ENCODE data around the gene CASKIN1. TPM values are rescaled to one million over a fixed set of nuclear protein-coding genes. Genes with fewer than 3 reads are reported as not detected.

CASKIN1 gene
- total RNA-seq, 3 donors from 2014 or later (not counting 1 experiment from before 2014, with no cell fraction given), result not detected

DNA sequence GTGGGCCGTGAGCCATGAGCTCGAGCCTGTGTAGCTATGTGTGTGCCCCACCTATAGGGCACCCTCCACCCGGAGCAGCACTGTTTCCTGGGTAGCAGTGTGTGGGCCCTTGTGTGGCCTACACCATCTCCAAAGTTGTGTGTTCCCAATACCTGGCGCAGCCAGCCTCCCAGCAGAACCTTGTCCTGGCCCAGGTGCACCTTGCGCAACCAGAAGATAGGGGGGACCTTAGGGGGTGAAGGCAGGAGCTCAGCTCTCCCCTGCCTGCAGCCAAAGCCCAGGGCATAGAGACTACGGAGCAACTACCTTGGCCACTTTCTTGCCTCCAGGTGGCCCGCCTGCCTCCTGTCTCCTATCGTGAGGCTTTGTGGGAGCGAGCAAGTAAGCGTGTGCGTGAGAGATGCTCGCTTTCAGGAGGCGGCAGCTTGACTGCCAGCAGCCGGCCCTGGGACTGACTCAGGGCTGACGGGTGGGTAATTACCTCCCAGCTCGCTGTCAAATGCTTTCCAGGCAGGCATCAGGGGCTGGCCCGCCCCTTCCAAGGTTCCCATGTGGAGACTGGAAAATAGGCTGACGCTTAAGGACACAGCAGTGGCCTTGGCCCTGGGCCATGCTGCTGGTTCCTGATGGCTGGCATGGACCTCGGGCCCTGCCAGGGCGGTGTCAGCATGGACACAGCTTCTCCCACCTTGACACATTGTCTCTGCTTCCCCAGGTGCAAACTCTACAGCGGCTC lies 21.8 kb downstream of the CASKIN1 start:
- no peaks in the 10 kb centered on the region for H3K4me1 ChIP-seq (ENCODE audit: control insufficient read depth, insufficient read depth, low read length)
- H3K36me3 ChIP-seq (ENCODE audit: control insufficient read depth, insufficient read depth, low read length), result peaks cover 40% of the 10 kb centered on the region
- no peaks in the 10 kb centered on the region for H3K9me3 Mint-ChIP-seq
- no peaks in the 10 kb centered on the region for H3K9me3 ChIP-seq (ENCODE audit: control insufficient read depth, insufficient read depth, low read length)
- H3K4me3 ChIP-seq (ENCODE audit: low read length), result no peak overlapping the region
- WGBS (ENCODE audit: insufficient coverage), result 97% methylated on average over 21 of the region's 21 CpGs
- no peaks in the 10 kb centered on the region for H3K36me3 Mint-ChIP-seq
- no peaks in the 10 kb centered on the region for H3K27me3 ChIP-seq (ENCODE audit: control insufficient read depth, insufficient read depth, low read length)
- DNase-seq (no peak), ATAC-seq (no peak)
- H3K27ac Mint-ChIP-seq, result no peak overlapping the region
- no peak overlapping the region for H3K27ac ChIP-seq (ENCODE audit: low read length)
- no peaks in the 10 kb centered on the region for H3K4me1 Mint-ChIP-seq
- TF ChIP-seq CTCF (IDR thresholded peaks at IDR 0.05), result no peak
- no peaks in the 10 kb centered on the region for H3K27me3 Mint-ChIP-seq (ENCODE audit: low read depth in 2 of 2)
- H3K4me3 Mint-ChIP-seq, result no peak overlapping the region
- intact Hi-C loops (cut with micrococcal nuclease), result no loop called here

DNA sequence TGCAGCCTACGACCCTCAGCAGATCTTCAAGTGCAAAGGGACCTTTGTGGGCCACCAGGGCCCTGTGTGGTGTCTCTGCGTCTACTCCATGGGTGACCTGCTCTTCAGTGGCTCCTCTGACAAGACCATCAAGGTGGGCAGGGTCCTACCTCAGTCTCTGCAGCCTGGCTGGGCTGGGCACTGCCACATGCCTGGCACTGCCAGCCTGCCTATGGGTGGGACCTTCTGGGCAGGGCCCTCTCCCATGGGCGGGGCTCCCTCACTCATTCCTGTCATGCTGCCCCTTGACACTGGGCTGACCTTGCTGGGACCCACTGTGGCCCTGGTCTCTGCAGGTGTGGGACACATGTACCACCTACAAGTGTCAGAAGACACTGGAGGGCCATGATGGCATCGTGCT lies 22.5 kb downstream of the CASKIN1 start:
- Histone ChIP-seq H3K4me3 (ENCODE audit: low read length) (no peak overlapping the region), H3K9me3 (ENCODE audit: control insufficient read depth, insufficient read depth, low read length) (no peaks in the 10 kb centered on the region), H3K36me3 (ENCODE audit: control insufficient read depth, insufficient read depth, low read length) (peaks cover 40% of the 10 kb centered on the region), H3K27me3 (ENCODE audit: control insufficient read depth, insufficient read depth, low read length) (no peaks in the 10 kb centered on the region), H3K4me1 (ENCODE audit: control insufficient read depth, insufficient read depth, low read length) (no peaks in the 10 kb centered on the region), H3K27ac (ENCODE audit: low read length) (no peak overlapping the region)
- no peak for ATAC-seq
- H3K27ac Mint-ChIP-seq, result no peak overlapping the region
- no peak overlapping the region for H3K4me3 Mint-ChIP-seq
- H3K9me3 Mint-ChIP-seq, result no peaks in the 10 kb centered on the region
- TF ChIP-seq CTCF (IDR thresholded peaks at IDR 0.05), result no peak
- DNase-seq, result no peak
- H3K36me3 Mint-ChIP-seq, result no peaks in the 10 kb centered on the region
- intact Hi-C loops (cut with micrococcal nuclease), result no loop called here
- H3K4me1 Mint-ChIP-seq, result no peaks in the 10 kb centered on the region
- 94% methylated on average over 4 of the region's 4 CpGs for WGBS (ENCODE audit: insufficient coverage)
- H3K27me3 Mint-ChIP-seq (ENCODE audit: low read depth in 2 of 2), result no peaks in the 10 kb centered on the region

GRCh38 chr16:2173366-2173765 lies 23.0 kb downstream of the CASKIN1 start:
- no peak for TF ChIP-seq CTCF (IDR thresholded peaks at IDR 0.05)
- WGBS (ENCODE audit: insufficient coverage), result 96% methylated on average over 14 of the region's 14 CpGs
- Mint-ChIP-seq H3K4me1 (peaks cover 0 to under 1% of the 10 kb centered on the region in 2 donors), H3K36me3 (no peaks in the 10 kb centered on the region), H3K27me3 (ENCODE audit: low read depth in 2 of 2) (no peaks in the 10 kb centered on the region), H3K27ac (no peak overlapping the region), H3K4me3 (no peak overlapping the region), H3K9me3 (no peaks in the 10 kb centered on the region)
- no peaks in the 10 kb centered on the region for H3K9me3 ChIP-seq (ENCODE audit: control insufficient read depth, insufficient read depth, low read length)
- ATAC-seq, result no peak
- intact Hi-C loops (cut with micrococcal nuclease), result no loop called here
- DNase-seq, result no peak
- H3K27ac ChIP-seq (ENCODE audit: low read length), result no peak overlapping the region
- no peak overlapping the region for H3K4me3 ChIP-seq (ENCODE audit: low read length)
- no peaks in the 10 kb centered on the region for H3K27me3 ChIP-seq (ENCODE audit: control insufficient read depth, insufficient read depth, low read length)
- H3K4me1 ChIP-seq (ENCODE audit: control insufficient read depth, insufficient read depth, low read length), result no peaks in the 10 kb centered on the region
- peaks cover 40% of the 10 kb centered on the region for H3K36me3 ChIP-seq (ENCODE audit: control insufficient read depth, insufficient read depth, low read length)

Measured in natural killer cell (primary cell).